Liver (tissue), 2 donors: ENCODE measurements around the gene SLC7A4.

Experiments used
- YY1 ChIP-seq: IDR thresholded peaks from 2 replicates; pipeline ENCODE4 v1.6.1; 2016; ENCODE audit warnings: antibody characterized with exemption, mild to moderate bottlenecking
- TF ChIP-seq, protein P1 (sequence below): fragments of 150-350 bp; IDR thresholded peaks from 2 replicates; pipeline ENCODE4 v1.5.1; 2017; ENCODE audit warnings: improper control_type of control experiment, low read depth, low read length; ENCODE audit not compliant: missing input control
- TF ChIP-seq, protein P2 (sequence below): IDR thresholded peaks from 2 replicates; pipeline ENCODE4 v1.6.1; 2016; ENCODE audit warnings: antibody characterized with exemption, mild to moderate bottlenecking
- donor health status: healthy.

DNA sequence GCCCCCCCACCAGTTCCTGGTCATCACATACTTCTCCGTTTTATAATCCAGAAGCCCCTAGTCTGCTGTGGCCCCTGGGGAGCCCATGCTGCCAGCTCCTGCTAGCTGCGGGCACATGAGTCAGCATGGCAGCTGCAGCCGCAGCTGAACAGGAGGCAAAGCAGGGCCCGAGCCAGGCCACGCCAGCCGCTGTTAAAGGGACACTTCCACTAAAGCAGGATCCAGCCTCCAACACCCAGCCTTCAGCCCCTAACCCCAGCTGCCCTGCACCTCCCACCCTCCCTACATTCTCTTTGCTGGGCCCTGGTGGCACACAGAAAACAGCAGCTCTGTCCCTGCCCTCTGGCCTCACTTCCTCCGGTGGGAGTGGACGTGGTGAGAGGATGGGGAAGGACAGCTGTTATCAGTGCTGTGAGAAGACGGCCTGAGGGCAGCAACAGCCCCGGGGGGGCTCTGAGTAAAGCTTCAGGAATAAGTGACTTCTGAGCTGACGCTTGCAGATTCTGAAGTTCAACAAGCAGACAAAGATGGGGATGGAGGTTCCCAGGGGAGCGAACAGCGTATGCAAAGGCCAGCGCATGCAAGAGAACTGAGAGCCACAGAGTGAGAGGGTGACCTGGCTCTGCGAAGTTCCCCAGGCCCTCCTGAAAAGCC lies 12.7 kb upstream of the SLC7A4 start:
- TF ChIP-seq, protein P1, sequence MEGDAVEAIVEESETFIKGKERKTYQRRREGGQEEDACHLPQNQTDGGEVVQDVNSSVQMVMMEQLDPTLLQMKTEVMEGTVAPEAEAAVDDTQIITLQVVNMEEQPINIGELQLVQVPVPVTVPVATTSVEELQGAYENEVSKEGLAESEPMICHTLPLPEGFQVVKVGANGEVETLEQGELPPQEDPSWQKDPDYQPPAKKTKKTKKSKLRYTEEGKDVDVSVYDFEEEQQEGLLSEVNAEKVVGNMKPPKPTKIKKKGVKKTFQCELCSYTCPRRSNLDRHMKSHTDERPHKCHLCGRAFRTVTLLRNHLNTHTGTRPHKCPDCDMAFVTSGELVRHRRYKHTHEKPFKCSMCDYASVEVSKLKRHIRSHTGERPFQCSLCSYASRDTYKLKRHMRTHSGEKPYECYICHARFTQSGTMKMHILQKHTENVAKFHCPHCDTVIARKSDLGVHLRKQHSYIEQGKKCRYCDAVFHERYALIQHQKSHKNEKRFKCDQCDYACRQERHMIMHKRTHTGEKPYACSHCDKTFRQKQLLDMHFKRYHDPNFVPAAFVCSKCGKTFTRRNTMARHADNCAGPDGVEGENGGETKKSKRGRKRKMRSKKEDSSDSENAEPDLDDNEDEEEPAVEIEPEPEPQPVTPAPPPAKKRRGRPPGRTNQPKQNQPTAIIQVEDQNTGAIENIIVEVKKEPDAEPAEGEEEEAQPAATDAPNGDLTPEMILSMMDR, result no peak
- no peak for TF ChIP-seq YY1
- TF ChIP-seq, protein P2, sequence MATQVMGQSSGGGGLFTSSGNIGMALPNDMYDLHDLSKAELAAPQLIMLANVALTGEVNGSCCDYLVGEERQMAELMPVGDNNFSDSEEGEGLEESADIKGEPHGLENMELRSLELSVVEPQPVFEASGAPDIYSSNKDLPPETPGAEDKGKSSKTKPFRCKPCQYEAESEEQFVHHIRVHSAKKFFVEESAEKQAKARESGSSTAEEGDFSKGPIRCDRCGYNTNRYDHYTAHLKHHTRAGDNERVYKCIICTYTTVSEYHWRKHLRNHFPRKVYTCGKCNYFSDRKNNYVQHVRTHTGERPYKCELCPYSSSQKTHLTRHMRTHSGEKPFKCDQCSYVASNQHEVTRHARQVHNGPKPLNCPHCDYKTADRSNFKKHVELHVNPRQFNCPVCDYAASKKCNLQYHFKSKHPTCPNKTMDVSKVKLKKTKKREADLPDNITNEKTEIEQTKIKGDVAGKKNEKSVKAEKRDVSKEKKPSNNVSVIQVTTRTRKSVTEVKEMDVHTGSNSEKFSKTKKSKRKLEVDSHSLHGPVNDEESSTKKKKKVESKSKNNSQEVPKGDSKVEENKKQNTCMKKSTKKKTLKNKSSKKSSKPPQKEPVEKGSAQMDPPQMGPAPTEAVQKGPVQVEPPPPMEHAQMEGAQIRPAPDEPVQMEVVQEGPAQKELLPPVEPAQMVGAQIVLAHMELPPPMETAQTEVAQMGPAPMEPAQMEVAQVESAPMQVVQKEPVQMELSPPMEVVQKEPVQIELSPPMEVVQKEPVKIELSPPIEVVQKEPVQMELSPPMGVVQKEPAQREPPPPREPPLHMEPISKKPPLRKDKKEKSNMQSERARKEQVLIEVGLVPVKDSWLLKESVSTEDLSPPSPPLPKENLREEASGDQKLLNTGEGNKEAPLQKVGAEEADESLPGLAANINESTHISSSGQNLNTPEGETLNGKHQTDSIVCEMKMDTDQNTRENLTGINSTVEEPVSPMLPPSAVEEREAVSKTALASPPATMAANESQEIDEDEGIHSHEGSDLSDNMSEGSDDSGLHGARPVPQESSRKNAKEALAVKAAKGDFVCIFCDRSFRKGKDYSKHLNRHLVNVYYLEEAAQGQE, result no peak
